ENCODE data around the gene HNF1B.

HNF1B gene

DNA sequence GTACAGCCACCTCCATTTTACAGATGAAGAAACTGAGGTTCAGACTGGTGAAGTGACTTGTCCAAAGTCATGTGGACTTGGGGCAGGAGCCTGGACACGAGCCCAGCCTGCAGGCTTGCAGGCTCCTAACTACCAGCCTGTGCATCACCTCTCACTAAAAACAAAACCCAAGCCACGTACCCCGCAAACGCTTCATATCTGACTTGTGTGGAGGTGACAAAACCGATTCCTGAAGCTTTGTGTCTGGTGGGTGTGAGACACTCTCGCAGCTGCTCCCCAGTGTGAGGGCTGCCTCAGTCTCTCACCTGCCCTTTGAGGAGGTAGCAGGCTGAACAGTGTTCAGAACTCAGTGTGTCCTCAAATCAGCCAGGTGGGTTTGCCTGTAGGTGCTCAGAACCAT lies 8.4 kb downstream of the HNF1B start:
- no peak overlapping the region for H3K4me3 ChIP-seq (ENCODE audit: low read depth, low read length)
- no peak for DNase-seq (ENCODE audit: low read depth)
- TF ChIP-seq CTCF (IDR thresholded peaks at IDR 0.05; ENCODE audit: low read depth, low read length, missing control alignments), result no peak

DNA sequence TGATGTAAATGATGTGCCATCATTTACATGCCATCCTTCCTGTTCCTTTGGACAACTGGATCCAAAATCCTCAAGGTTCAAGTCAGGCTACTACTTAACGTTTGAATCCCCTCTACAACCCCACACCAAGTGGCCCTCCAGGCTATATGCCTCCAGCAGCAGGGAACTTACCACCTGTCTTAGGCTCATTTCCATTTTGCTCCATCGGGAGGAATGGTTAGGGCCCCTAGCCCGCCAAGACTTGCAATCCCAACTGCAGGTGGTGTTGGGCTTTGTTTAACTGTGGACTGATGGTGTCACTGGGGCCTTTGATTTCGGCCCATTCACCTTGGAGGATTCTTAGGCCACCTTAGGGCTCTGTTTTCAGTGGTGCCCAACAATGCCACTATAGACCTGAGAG lies 9.7 kb downstream of the HNF1B start:
- TF ChIP-seq CTCF (IDR thresholded peaks at IDR 0.05; ENCODE audit: low read depth, low read length, missing control alignments), result no peak
- DNase-seq (ENCODE audit: low read depth), result no peak
- no peak overlapping the region for H3K4me3 ChIP-seq (ENCODE audit: low read depth, low read length)

DNA sequence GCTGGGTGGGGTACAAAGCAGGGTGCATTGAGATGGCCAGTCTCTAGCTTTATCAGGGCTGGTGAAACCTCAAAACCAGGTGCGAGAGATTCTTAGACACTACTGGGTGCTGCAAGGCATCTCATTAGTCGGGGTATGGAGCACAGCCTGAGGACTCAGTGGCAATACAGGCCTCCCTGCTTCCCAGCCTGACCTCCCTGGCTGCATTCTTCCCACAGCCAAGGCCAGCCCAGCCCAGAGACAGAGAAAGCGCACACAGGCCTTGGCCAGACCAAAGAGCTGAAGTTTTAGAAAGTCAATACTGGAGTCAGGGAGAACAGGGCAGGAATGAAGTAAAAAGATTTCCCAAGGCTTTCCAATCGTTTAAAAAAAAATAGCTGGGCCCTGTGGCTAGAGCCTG lies 12.5 kb downstream of the HNF1B start:
- no peak for DNase-seq (ENCODE audit: low read depth)
- TF ChIP-seq CTCF (IDR thresholded peaks at IDR 0.05; ENCODE audit: low read depth, low read length, missing control alignments), result no peak

GRCh38 chr17:37731056-37731455 lies 13.8 kb downstream of the HNF1B start:
- no peak for TF ChIP-seq CTCF (IDR thresholded peaks at IDR 0.05; ENCODE audit: low read depth, low read length, missing control alignments)
- no peak overlapping the region for H3K4me3 ChIP-seq (ENCODE audit: low read depth, low read length)
- no peak for DNase-seq (ENCODE audit: low read depth)

More for the DNA sequence above, 12.5 kb downstream of the HNF1B start:
- no peak overlapping the region for H3K4me3 ChIP-seq (ENCODE audit: low read depth, low read length)

DNA sequence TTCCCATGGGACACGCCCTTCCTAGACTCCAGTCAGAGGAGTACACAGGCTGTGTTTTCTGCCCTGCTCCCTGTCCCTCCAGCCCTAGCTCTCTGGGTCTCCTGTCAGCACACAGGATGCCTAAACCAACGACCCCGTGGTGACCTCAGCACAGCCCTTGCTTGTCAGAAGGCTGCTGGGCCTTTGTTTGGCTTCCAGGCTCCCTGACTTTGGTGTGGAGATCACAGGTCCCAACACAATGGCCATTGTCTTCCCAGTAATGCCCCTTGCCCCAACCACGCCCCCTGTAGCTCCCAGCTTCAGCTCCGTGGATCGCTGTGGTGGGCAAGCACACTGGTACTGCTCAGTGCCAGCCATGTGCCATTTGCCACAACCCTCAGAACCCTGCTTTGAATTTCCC lies 15.0 kb downstream of the HNF1B start:
- DNase-seq (ENCODE audit: low read depth), result no peak
- no peak overlapping the region for H3K4me3 ChIP-seq (ENCODE audit: low read depth, low read length)
- no peak for TF ChIP-seq CTCF (IDR thresholded peaks at IDR 0.05; ENCODE audit: low read depth, low read length, missing control alignments)

- H3K4me3 ChIP-seq (ENCODE audit: low read depth, low read length), result no peak overlapping the region
- no peak for TF ChIP-seq CTCF (IDR thresholded peaks at IDR 0.05; ENCODE audit: low read depth, low read length, missing control alignments)
- DNase-seq (ENCODE audit: low read depth), result no peak
Measured at GRCh38 chr17:37726891-37727675, 17.8 kb downstream of the HNF1B start.

DNA sequence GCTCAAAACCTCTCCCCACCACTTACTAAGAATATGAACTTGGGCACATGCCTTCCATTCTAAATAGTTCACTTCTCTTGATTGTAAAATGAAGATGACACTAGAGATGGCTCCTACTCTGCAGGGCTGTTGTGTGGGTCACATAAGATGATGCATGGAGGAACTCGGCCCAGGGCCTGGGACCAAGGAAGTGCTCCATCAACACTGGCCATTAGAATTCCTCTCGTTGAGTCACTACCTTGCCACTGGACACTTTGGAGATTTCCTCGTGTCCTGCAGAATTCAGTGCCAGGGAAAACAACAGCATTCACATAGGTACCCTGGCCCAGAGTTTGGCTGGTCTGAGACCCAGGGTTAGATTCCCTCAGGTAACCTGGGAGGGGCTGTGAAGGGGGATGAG lies 18.6 kb downstream of the HNF1B start:
- H3K4me3 ChIP-seq (ENCODE audit: low read depth, low read length), result no peak overlapping the region
- DNase-seq (ENCODE audit: low read depth), result no peak
- no peak for TF ChIP-seq CTCF (IDR thresholded peaks at IDR 0.05; ENCODE audit: low read depth, low read length, missing control alignments)

All from GM12864 (cell line).